ENCODE measurements around the gene MRPS35. TPM values are rescaled to one million over a fixed set of nuclear protein-coding genes. Genes with fewer than 3 reads are reported as not detected.

Gene MRPS35
- total RNA-seq, 2 donors from 2014 or later = 85.8 to 90.7 TPM

- no peaks in the 10 kb centered on the region for H3K27me3 ChIP-seq
- no peak for DNase-seq
- peak overlapping the region; percentile 3 for H3K27ac ChIP-seq
- intact Hi-C loops (cut with DNase I) = loop anchor here (10.0 kb wide), 1 partner anchor 47 kb away; no protein-coding TSS in a partner anchor
- no peaks in the 10 kb centered on the region for H3K9me3 ChIP-seq
- TF ChIP-seq, protein P1, sequence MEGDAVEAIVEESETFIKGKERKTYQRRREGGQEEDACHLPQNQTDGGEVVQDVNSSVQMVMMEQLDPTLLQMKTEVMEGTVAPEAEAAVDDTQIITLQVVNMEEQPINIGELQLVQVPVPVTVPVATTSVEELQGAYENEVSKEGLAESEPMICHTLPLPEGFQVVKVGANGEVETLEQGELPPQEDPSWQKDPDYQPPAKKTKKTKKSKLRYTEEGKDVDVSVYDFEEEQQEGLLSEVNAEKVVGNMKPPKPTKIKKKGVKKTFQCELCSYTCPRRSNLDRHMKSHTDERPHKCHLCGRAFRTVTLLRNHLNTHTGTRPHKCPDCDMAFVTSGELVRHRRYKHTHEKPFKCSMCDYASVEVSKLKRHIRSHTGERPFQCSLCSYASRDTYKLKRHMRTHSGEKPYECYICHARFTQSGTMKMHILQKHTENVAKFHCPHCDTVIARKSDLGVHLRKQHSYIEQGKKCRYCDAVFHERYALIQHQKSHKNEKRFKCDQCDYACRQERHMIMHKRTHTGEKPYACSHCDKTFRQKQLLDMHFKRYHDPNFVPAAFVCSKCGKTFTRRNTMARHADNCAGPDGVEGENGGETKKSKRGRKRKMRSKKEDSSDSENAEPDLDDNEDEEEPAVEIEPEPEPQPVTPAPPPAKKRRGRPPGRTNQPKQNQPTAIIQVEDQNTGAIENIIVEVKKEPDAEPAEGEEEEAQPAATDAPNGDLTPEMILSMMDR (IDR thresholded peaks at IDR 0.05) = no peak
- peaks cover 9% of the 10 kb centered on the region for H3K4me1 ChIP-seq
- H3K4me3 ChIP-seq = peak overlapping the region; percentile 78
- no peaks in the 10 kb centered on the region for H3K36me3 ChIP-seq
- H3K9ac ChIP-seq (ENCODE audit: low read depth in 2 of 2, low read length in 2 of 2) = no peak overlapping the region
Observed at GRCh38 chr12:27781680-27782079, 71.0 kb downstream of the MRPS35 start.

- TF ChIP-seq, protein P1 (IDR thresholded peaks at IDR 0.05) = no peak
- Histone ChIP-seq H3K27ac (no peak overlapping the region), H3K4me3 (no peak overlapping the region)
Observed at GRCh38 chr12:27782481-27782880, 71.8 kb downstream of the MRPS35 start.

GRCh38 chr12:27785882-27786570 lies 75.4 kb downstream of the MRPS35 start:
- H3K36me3 ChIP-seq = no peaks in the 10 kb centered on the region
- H3K4me3 ChIP-seq = no peak overlapping the region
- no peaks in the 10 kb centered on the region for H3K9me3 ChIP-seq
- H3K27ac ChIP-seq = no peak overlapping the region
- intact Hi-C loops (cut with DNase I) = loop anchor here (10.0 kb wide), 1 partner anchor 51 kb away; no protein-coding TSS in a partner anchor
- peaks cover 9% of the 10 kb centered on the region for H3K4me1 ChIP-seq
- no peak overlapping the region for H3K9ac ChIP-seq (ENCODE audit: low read depth in 2 of 2, low read length in 2 of 2)
- DNase-seq = no peak
- no peaks in the 10 kb centered on the region for H3K27me3 ChIP-seq
- TF ChIP-seq, protein P1 (IDR thresholded peaks at IDR 0.05) = no peak

More at GRCh38 chr12:27782481-27782880, 71.8 kb downstream of the MRPS35 start:
- Histone ChIP-seq H3K27me3 (no peaks in the 10 kb centered on the region), H3K36me3 (no peaks in the 10 kb centered on the region), H3K9ac (ENCODE audit: low read depth in 2 of 2, low read length in 2 of 2) (no peak overlapping the region), H3K9me3 (no peaks in the 10 kb centered on the region), H3K4me1 (peaks cover 9% of the 10 kb centered on the region)
- intact Hi-C loops (cut with DNase I) = loop anchor here (10.0 kb wide), 1 partner anchor 48 kb away; no protein-coding TSS in a partner anchor
- DNase-seq = no peak

GRCh38 chr12:27787559-27787958 lies 76.9 kb downstream of the MRPS35 start:
- Histone ChIP-seq H3K36me3 (peaks cover 2% of the 10 kb centered on the region), H3K9ac (ENCODE audit: low read depth in 2 of 2, low read length in 2 of 2) (no peak overlapping the region), H3K9me3 (no peaks in the 10 kb centered on the region), H3K4me3 (no peak overlapping the region), H3K27ac (no peak overlapping the region), H3K27me3 (no peaks in the 10 kb centered on the region), H3K4me1 (peaks cover 4% of the 10 kb centered on the region)
- intact Hi-C loops (cut with DNase I) = loop anchor here (10.0 kb wide), 1 partner anchor 53 kb away; no protein-coding TSS in a partner anchor
- no peak for DNase-seq
- TF ChIP-seq, protein P1 (IDR thresholded peaks at IDR 0.05) = no peak

DNA sequence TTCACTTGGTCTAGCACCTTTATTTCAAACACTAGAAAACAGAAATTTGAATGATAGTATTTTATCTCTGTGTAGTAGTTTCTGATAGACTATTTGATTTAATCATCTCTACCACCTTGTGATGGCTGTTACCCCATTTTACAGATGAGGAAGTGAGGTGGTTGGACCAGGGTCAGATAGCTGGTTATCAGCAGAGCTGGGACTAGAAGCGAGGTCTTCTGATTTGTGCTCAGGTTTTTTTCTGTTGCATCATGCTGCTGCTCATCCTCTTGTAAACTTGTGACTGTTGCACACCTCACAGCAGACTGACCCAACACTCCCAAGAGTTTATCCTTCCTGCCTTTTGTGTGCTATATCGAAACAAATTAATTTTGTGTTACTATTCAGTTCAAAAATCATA lies 79.5 kb downstream of the MRPS35 start:
- TF ChIP-seq, protein P1 (IDR thresholded peaks at IDR 0.05) = no peak
- H3K4me1 ChIP-seq = peaks cover 4% of the 10 kb centered on the region
- H3K27me3 ChIP-seq = no peaks in the 10 kb centered on the region
- no peak for DNase-seq
- no peak overlapping the region for H3K9ac ChIP-seq (ENCODE audit: low read depth in 2 of 2, low read length in 2 of 2)
- no peaks in the 10 kb centered on the region for H3K9me3 ChIP-seq
- H3K4me3 ChIP-seq = no peak overlapping the region
- intact Hi-C loops (cut with DNase I) = no loop called here
- no peak overlapping the region for H3K27ac ChIP-seq
- peaks cover 4% of the 10 kb centered on the region for H3K36me3 ChIP-seq

Data from colonic mucosa (tissue), 4 donors.